ENCODE results near the gene CALU.

Gene CALU

GRCh38 chr7:128705891-128706333 lies 33.2 kb upstream of the CALU start:
- no peaks in the 10 kb centered on the region for H3K4me1 ChIP-seq (ENCODE audit: control insufficient read depth in 1 of 2, insufficient read depth in 2 of 2, low read length in 2 of 2)
- no peaks in the 10 kb centered on the region for H3K36me3 ChIP-seq (ENCODE audit: control insufficient read depth in 1 of 2, insufficient read depth in 2 of 2, low read length in 2 of 2)
- no peak overlapping the region for H3K4me3 ChIP-seq (ENCODE audit: low read depth in 1 of 2, low read length in 2 of 2)
- H3K27ac ChIP-seq (ENCODE audit: low read length): no peak overlapping the region
- H3K9me3 ChIP-seq (ENCODE audit: control insufficient read depth in 1 of 2, low read length in 2 of 2): no peaks in the 10 kb centered on the region
- H3K27me3 ChIP-seq (ENCODE audit: low read depth, low read length): no peaks in the 10 kb centered on the region

- H3K27me3 ChIP-seq (ENCODE audit: low read depth, low read length): no peaks in the 10 kb centered on the region
- no peaks in the 10 kb centered on the region for H3K4me1 ChIP-seq (ENCODE audit: control insufficient read depth in 1 of 2, insufficient read depth in 2 of 2, low read length in 2 of 2)
- H3K9me3 ChIP-seq (ENCODE audit: control insufficient read depth in 1 of 2, low read length in 2 of 2): no peaks in the 10 kb centered on the region
- H3K27ac ChIP-seq (ENCODE audit: low read length): no peak overlapping the region
- H3K36me3 ChIP-seq (ENCODE audit: control insufficient read depth in 1 of 2, insufficient read depth in 2 of 2, low read length in 2 of 2): no peaks in the 10 kb centered on the region
- no peak overlapping the region for H3K4me3 ChIP-seq (ENCODE audit: low read depth in 1 of 2, low read length in 2 of 2)
Observed at GRCh38 chr7:128707752-128708151, 31.4 kb upstream of the CALU start.

GRCh38 chr7:128708235-128708634 lies 30.9 kb upstream of the CALU start:
- no peaks in the 10 kb centered on the region for H3K27me3 ChIP-seq (ENCODE audit: low read depth, low read length)
- H3K4me1 ChIP-seq (ENCODE audit: control insufficient read depth in 1 of 2, insufficient read depth in 2 of 2, low read length in 2 of 2): no peaks in the 10 kb centered on the region
- H3K27ac ChIP-seq (ENCODE audit: low read length): no peak overlapping the region
- no peak overlapping the region for H3K4me3 ChIP-seq (ENCODE audit: low read depth in 1 of 2, low read length in 2 of 2)
- no peaks in the 10 kb centered on the region for H3K36me3 ChIP-seq (ENCODE audit: control insufficient read depth in 1 of 2, insufficient read depth in 2 of 2, low read length in 2 of 2)
- H3K9me3 ChIP-seq (ENCODE audit: control insufficient read depth in 1 of 2, low read length in 2 of 2): no peaks in the 10 kb centered on the region

GRCh38 chr7:128708824-128709223 lies 30.3 kb upstream of the CALU start:
- Histone ChIP-seq H3K4me3 (ENCODE audit: low read depth in 1 of 2, low read length in 2 of 2) (no peak overlapping the region), H3K27ac (ENCODE audit: low read length) (no peak overlapping the region), H3K9me3 (ENCODE audit: control insufficient read depth in 1 of 2, low read length in 2 of 2) (no peaks in the 10 kb centered on the region), H3K4me1 (ENCODE audit: control insufficient read depth in 1 of 2, insufficient read depth in 2 of 2, low read length in 2 of 2) (no peaks in the 10 kb centered on the region), H3K36me3 (ENCODE audit: control insufficient read depth in 1 of 2, insufficient read depth in 2 of 2, low read length in 2 of 2) (no peaks in the 10 kb centered on the region), H3K27me3 (ENCODE audit: low read depth, low read length) (no peaks in the 10 kb centered on the region)

GRCh38 chr7:128710481-128710880 lies 28.7 kb upstream of the CALU start:
- Histone ChIP-seq H3K4me3 (ENCODE audit: low read depth in 1 of 2, low read length in 2 of 2) (no peak overlapping the region), H3K9me3 (ENCODE audit: control insufficient read depth in 1 of 2, low read length in 2 of 2) (no peaks in the 10 kb centered on the region), H3K4me1 (ENCODE audit: control insufficient read depth in 1 of 2, insufficient read depth in 2 of 2, low read length in 2 of 2) (no peaks in the 10 kb centered on the region), H3K36me3 (ENCODE audit: control insufficient read depth in 1 of 2, insufficient read depth in 2 of 2, low read length in 2 of 2) (no peaks in the 10 kb centered on the region), H3K27ac (ENCODE audit: low read length) (no peak overlapping the region), H3K27me3 (ENCODE audit: low read depth, low read length) (no peaks in the 10 kb centered on the region)

GRCh38 chr7:128713794-128714193 lies 25.4 kb upstream of the CALU start:
- Histone ChIP-seq H3K27ac (ENCODE audit: low read length) (no peak overlapping the region), H3K4me1 (ENCODE audit: control insufficient read depth in 1 of 2, insufficient read depth in 2 of 2, low read length in 2 of 2) (no peaks in the 10 kb centered on the region), H3K36me3 (ENCODE audit: control insufficient read depth in 1 of 2, insufficient read depth in 2 of 2, low read length in 2 of 2) (no peaks in the 10 kb centered on the region), H3K9me3 (ENCODE audit: control insufficient read depth in 1 of 2, low read length in 2 of 2) (no peaks in the 10 kb centered on the region), H3K27me3 (ENCODE audit: low read depth, low read length) (no peaks in the 10 kb centered on the region), H3K4me3 (ENCODE audit: low read depth in 1 of 2, low read length in 2 of 2) (no peak overlapping the region)

GRCh38 chr7:128714701-128715495 lies 24.3 kb upstream of the CALU start:
- Histone ChIP-seq H3K27me3 (ENCODE audit: low read depth, low read length) (no peaks in the 10 kb centered on the region), H3K9me3 (ENCODE audit: control insufficient read depth in 1 of 2, low read length in 2 of 2) (no peaks in the 10 kb centered on the region), H3K36me3 (ENCODE audit: control insufficient read depth in 1 of 2, insufficient read depth in 2 of 2, low read length in 2 of 2) (no peaks in the 10 kb centered on the region), H3K27ac (ENCODE audit: low read length) (no peak overlapping the region), H3K4me1 (ENCODE audit: control insufficient read depth in 1 of 2, insufficient read depth in 2 of 2, low read length in 2 of 2) (no peaks in the 10 kb centered on the region), H3K4me3 (ENCODE audit: low read depth in 1 of 2, low read length in 2 of 2) (no peak overlapping the region)

GRCh38 chr7:128718967-128719642 lies 20.1 kb upstream of the CALU start:
- no peaks in the 10 kb centered on the region for H3K9me3 ChIP-seq (ENCODE audit: control insufficient read depth in 1 of 2, low read length in 2 of 2)
- no peaks in the 10 kb centered on the region for H3K36me3 ChIP-seq (ENCODE audit: control insufficient read depth in 1 of 2, insufficient read depth in 2 of 2, low read length in 2 of 2)
- no peaks in the 10 kb centered on the region for H3K4me1 ChIP-seq (ENCODE audit: control insufficient read depth in 1 of 2, insufficient read depth in 2 of 2, low read length in 2 of 2)
- no peak overlapping the region for H3K27ac ChIP-seq (ENCODE audit: low read length)
- no peak overlapping the region for H3K4me3 ChIP-seq (ENCODE audit: low read depth in 1 of 2, low read length in 2 of 2)
- H3K27me3 ChIP-seq (ENCODE audit: low read depth, low read length): no peaks in the 10 kb centered on the region

GRCh38 chr7:128721376-128721775 lies 17.8 kb upstream of the CALU start:
- Histone ChIP-seq H3K27me3 (ENCODE audit: low read depth, low read length) (no peaks in the 10 kb centered on the region), H3K36me3 (ENCODE audit: control insufficient read depth in 1 of 2, insufficient read depth in 2 of 2, low read length in 2 of 2) (no peaks in the 10 kb centered on the region), H3K4me1 (ENCODE audit: control insufficient read depth in 1 of 2, insufficient read depth in 2 of 2, low read length in 2 of 2) (no peaks in the 10 kb centered on the region), H3K4me3 (ENCODE audit: low read depth in 1 of 2, low read length in 2 of 2) (no peak overlapping the region), H3K9me3 (ENCODE audit: control insufficient read depth in 1 of 2, low read length in 2 of 2) (no peaks in the 10 kb centered on the region), H3K27ac (ENCODE audit: low read length) (no peak overlapping the region)

- Histone ChIP-seq H3K4me1 (ENCODE audit: control insufficient read depth in 1 of 2, insufficient read depth in 2 of 2, low read length in 2 of 2) (no peaks in the 10 kb centered on the region), H3K4me3 (ENCODE audit: low read depth in 1 of 2, low read length in 2 of 2) (no peak overlapping the region), H3K9me3 (ENCODE audit: control insufficient read depth in 1 of 2, low read length in 2 of 2) (no peaks in the 10 kb centered on the region), H3K36me3 (ENCODE audit: control insufficient read depth in 1 of 2, insufficient read depth in 2 of 2, low read length in 2 of 2) (no peaks in the 10 kb centered on the region), H3K27me3 (ENCODE audit: low read depth, low read length) (no peaks in the 10 kb centered on the region), H3K27ac (ENCODE audit: low read length) (no peak overlapping the region)
Observed at GRCh38 chr7:128724743-128725142, 14.4 kb upstream of the CALU start.

GRCh38 chr7:128725531-128725930 lies 13.6 kb upstream of the CALU start:
- no peaks in the 10 kb centered on the region for H3K9me3 ChIP-seq (ENCODE audit: control insufficient read depth in 1 of 2, low read length in 2 of 2)
- no peaks in the 10 kb centered on the region for H3K27me3 ChIP-seq (ENCODE audit: low read depth, low read length)
- no peak overlapping the region for H3K4me3 ChIP-seq (ENCODE audit: low read depth in 1 of 2, low read length in 2 of 2)
- no peaks in the 10 kb centered on the region for H3K36me3 ChIP-seq (ENCODE audit: control insufficient read depth in 1 of 2, insufficient read depth in 2 of 2, low read length in 2 of 2)
- no peak overlapping the region for H3K27ac ChIP-seq (ENCODE audit: low read length)
- H3K4me1 ChIP-seq (ENCODE audit: control insufficient read depth in 1 of 2, insufficient read depth in 2 of 2, low read length in 2 of 2): no peaks in the 10 kb centered on the region

Data from muscle layer of duodenum (tissue), 2 donors.